ENCODE data around the gene HCN1.
"Not testable (repeated sequence)": the region's sequence is repeated elsewhere in the genome, so short reads cannot be mapped to it uniquely, and the experiment has no call there.

The HCN1 gene

GRCh38 chr5:45454114-45454513 lies 242.1 kb downstream of the HCN1 start:
- Histone ChIP-seq H3K4me1 (ENCODE audit: control insufficient read depth, insufficient read depth, low read length) (no peaks in the 10 kb centered on the region), H3K9me3 (ENCODE audit: control insufficient read depth, insufficient read depth, low read depth, low read length) (no peaks in the 10 kb centered on the region), H3K4me3 (ENCODE audit: low read depth, low read length) (no peak overlapping the region), H3K27ac (ENCODE audit: extremely low read depth, low read depth, low read length) (no peak overlapping the region), H3K36me3 (ENCODE audit: control insufficient read depth in 2 of 2, insufficient read depth in 1 of 2, low read length in 2 of 2) (no peaks in the 10 kb centered on the region)
- CTCF ChIA-PET = interaction anchor here (1.0 kb wide), 1 partner anchor 29 kb away, joined by 4 read pairs; no protein-coding TSS in a partner anchor
- POLR2A ChIA-PET = no interaction called here
- TF ChIP-seq ATF2 (tag by site-specific recombination; IDR thresholded peaks at IDR 0.05; ENCODE audit: low read depth) = peak; percentile 80
- TF ChIP-seq, protein P1, sequence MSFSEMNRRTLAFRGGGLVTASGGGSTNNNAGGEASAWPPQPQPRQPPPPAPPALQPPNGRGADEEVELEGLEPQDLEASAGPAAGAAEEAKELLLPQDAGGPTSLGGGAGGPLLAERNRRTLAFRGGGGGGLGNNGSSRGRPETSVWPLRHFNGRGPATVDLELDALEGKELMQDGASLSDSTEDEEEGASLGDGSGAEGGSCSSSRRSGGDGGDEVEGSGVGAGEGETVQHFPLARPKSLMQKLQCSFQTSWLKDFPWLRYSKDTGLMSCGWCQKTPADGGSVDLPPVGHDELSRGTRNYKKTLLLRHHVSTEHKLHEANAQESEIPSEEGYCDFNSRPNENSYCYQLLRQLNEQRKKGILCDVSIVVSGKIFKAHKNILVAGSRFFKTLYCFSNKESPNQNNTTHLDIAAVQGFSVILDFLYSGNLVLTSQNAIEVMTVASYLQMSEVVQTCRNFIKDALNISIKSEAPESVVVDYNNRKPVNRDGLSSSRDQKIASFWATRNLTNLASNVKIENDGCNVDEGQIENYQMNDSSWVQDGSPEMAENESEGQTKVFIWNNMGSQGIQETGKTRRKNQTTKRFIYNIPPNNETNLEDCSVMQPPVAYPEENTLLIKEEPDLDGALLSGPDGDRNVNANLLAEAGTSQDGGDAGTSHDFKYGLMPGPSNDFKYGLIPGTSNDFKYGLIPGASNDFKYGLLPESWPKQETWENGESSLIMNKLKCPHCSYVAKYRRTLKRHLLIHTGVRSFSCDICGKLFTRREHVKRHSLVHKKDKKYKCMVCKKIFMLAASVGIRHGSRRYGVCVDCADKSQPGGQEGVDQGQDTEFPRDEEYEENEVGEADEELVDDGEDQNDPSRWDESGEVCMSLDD (tag by site-specific recombination; IDR thresholded peaks at IDR 0.05) = no peak
- TF ChIP-seq ZNF354C (tag by site-specific recombination; IDR thresholded peaks at IDR 0.05; ENCODE audit: borderline replicate concordance, low read depth) = no peak

DNA sequence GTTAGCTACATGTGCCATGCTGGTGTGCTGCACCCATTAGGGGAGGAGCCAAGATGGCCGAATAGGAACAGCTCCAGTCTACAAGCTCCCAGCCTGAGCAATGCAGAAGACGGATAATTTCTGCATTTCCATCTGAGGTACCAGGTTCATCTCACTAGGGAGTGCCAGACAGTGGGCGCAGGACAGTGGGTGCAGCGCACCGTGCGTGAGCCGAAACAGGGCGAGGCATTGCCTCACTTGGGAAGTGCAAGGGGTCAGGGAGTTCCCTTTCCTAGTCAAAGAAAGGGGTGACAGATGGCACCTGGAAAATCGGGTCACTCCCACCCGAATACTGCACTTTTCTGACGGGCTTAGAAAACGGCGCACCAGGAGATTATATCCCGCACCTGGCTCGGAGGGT lies 251.3 kb downstream of the HCN1 start:
- POLR2A ChIA-PET; H3K4me3 ChIP-seq (ENCODE audit: low read depth, low read length); CTCF ChIA-PET: not testable (repeated sequence)

GRCh38 chr5:45440466-45440865 lies 255.7 kb downstream of the HCN1 start:
- H3K36me3 ChIP-seq (ENCODE audit: control insufficient read depth in 2 of 2, insufficient read depth in 1 of 2, low read length in 2 of 2) = no peaks in the 10 kb centered on the region
- ChIA-PET POLR2A (no interaction called here), CTCF (no interaction called here)
- H3K9me3 ChIP-seq (ENCODE audit: control insufficient read depth, insufficient read depth, low read depth, low read length) = no peaks in the 10 kb centered on the region; the same call in 1 of the 2 replicates
- TF ChIP-seq BCL11B (tag by site-specific recombination; IDR thresholded peaks at IDR 0.05; ENCODE audit: low read depth) = no peak
- no peak for TF ChIP-seq ZNF792 (tag by site-specific recombination; IDR thresholded peaks at IDR 0.05)
- TF ChIP-seq ZNF48 (tag by site-specific recombination; IDR thresholded peaks at IDR 0.05) = no peak
- TF ChIP-seq ZNF76 (tag by site-specific recombination; IDR thresholded peaks at IDR 0.05; ENCODE audit: borderline replicate concordance, low read depth) = no peak
- TF ChIP-seq MYNN (tag by site-specific recombination; IDR thresholded peaks at IDR 0.05; ENCODE audit: borderline replicate concordance) = no peak
- no peak for TF ChIP-seq FEZF1 (tag by site-specific recombination; IDR thresholded peaks at IDR 0.05)
- TF ChIP-seq ZNF214 (tag by site-specific recombination; IDR thresholded peaks at IDR 0.05; ENCODE audit: borderline replicate concordance) = no peak
- no peak for TF ChIP-seq ZNF777 (tag by site-specific recombination; IDR thresholded peaks at IDR 0.05; ENCODE audit: borderline replicate concordance)
- TF ChIP-seq, protein P2, sequence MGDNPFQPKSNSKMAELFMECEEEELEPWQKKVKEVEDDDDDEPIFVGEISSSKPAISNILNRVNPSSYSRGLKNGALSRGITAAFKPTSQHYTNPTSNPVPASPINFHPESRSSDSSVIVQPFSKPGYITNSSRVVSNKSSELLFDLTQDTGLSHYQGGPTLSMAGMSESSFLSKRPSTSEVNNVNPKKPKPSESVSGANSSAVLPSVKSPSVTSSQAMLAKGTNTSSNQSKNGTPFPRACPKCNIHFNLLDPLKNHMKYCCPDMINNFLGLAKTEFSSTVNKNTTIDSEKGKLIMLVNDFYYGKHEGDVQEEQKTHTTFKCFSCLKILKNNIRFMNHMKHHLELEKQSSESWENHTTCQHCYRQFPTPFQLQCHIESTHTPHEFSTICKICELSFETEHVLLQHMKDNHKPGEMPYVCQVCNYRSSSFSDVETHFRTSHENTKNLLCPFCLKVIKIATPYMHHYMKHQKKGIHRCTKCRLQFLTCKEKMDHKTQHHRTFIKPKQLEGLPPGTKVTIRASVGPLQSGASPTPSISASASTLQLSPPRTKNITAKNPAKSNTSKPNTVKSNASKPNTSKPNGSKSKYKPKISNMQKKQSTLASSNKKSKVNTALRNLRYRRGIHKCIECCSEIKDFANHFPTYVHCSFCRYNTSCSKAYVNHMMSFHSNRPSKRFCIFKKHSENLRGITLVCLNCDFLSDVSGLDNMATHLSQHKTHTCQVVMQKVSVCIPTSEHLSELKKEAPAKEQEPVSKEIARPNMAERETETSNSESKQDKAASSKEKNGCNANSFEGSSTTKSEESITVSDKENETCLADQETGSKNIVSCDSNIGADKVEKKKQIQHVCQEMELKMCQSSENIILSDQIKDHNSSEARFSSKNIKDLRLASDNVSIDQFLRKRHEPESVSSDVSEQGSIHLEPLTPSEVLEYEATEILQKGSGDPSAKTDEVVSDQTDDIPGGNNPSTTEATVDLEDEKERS (tag by site-specific recombination; IDR thresholded peaks at IDR 0.05) = no peak
- no peak for TF ChIP-seq ZBTB1 (tag by site-specific recombination; IDR thresholded peaks at IDR 0.05)
- TF ChIP-seq ZNF2 (tag by site-specific recombination; IDR thresholded peaks at IDR 0.05) = no peak
- TF ChIP-seq, protein P3, sequence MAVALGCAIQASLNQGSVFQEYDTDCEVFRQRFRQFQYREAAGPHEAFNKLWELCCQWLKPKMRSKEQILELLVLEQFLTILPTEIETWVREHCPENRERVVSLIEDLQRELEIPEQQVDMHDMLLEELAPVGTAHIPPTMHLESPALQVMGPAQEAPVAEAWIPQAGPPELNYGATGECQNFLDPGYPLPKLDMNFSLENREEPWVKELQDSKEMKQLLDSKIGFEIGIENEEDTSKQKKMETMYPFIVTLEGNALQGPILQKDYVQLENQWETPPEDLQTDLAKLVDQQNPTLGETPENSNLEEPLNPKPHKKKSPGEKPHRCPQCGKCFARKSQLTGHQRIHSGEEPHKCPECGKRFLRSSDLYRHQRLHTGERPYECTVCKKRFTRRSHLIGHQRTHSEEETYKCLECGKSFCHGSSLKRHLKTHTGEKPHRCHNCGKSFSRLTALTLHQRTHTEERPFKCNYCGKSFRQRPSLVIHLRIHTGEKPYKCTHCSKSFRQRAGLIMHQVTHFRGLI (tag by site-specific recombination; IDR thresholded peaks at IDR 0.05) = no peak
- no peak for TF ChIP-seq ZNF776 (tag by site-specific recombination; IDR thresholded peaks at IDR 0.05; ENCODE audit: borderline replicate concordance)
- TF ChIP-seq, protein P4, sequence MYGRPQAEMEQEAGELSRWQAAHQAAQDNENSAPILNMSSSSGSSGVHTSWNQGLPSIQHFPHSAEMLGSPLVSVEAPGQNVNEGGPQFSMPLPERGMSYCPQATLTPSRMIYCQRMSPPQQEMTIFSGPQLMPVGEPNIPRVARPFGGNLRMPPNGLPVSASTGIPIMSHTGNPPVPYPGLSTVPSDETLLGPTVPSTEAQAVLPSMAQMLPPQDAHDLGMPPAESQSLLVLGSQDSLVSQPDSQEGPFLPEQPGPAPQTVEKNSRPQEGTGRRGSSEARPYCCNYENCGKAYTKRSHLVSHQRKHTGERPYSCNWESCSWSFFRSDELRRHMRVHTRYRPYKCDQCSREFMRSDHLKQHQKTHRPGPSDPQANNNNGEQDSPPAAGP (tag by site-specific recombination; IDR thresholded peaks at IDR 0.05) = no peak
- no peaks in the 10 kb centered on the region for H3K4me1 ChIP-seq (ENCODE audit: control insufficient read depth, insufficient read depth, low read length)
- H3K4me3 ChIP-seq (ENCODE audit: low read depth, low read length) = no peak overlapping the region
- H3K27ac ChIP-seq (ENCODE audit: extremely low read depth, low read depth, low read length) = no peak overlapping the region

More for the DNA sequence above, 251.3 kb downstream of the HCN1 start:
- not testable (repeated sequence) for H3K4me1 ChIP-seq (ENCODE audit: control insufficient read depth, insufficient read depth, low read length); H3K27ac ChIP-seq (ENCODE audit: extremely low read depth, low read depth, low read length); H3K9me3 ChIP-seq (ENCODE audit: control insufficient read depth, insufficient read depth, low read depth, low read length); H3K36me3 ChIP-seq (ENCODE audit: control insufficient read depth in 2 of 2, insufficient read depth in 1 of 2, low read length in 2 of 2)
